Calu3 (cell line): Measurements from ENCODE around the gene HEY2. TPM values are rescaled to one million over a fixed set of nuclear protein-coding genes. Genes with fewer than 3 reads are reported as not detected.
"Not testable (repeated sequence)": the region's sequence is repeated elsewhere in the genome, so short reads cannot be mapped to it uniquely, and the experiment has no call there.

ENCODE experiments used
- BruUV-seq: library from RNA; stranded (reverse); fragments of 400-500 nt; replicated peaks from 2 replicates; lab custom pipeline; 2021; lab: Mats Ljungman, UMichigan
- CTCF ChIA-PET: fragments of 300-600 bp; sonication (Branson Sonifier 250); formaldehyde crosslinking; loops from one replicate; lab custom pipeline; 2022; ENCODE audit warnings: antibody characterized with exemption; lab: Charles Lee
- DNase-seq: peaks from one replicate; pipeline ENCODE4 v3.0.0; 2022
- H3K27ac Mint-ChIP-seq: one replicate; pipeline ENCODE4 v1.8.0; 2022; ENCODE audit warnings: mixed read lengths; ENCODE audit not compliant: unreplicated experiment
- H3K27me3 Mint-ChIP-seq: one replicate; pipeline ENCODE4 v1.8.0; 2022; ENCODE audit warnings: mixed read lengths; ENCODE audit not compliant: unreplicated experiment
- H3K36me3 Mint-ChIP-seq: one replicate; pipeline ENCODE4 v1.8.0; 2022; ENCODE audit warnings: mild to moderate bottlenecking, moderate library complexity, mixed read lengths; ENCODE audit not compliant: insufficient read depth, unreplicated experiment
- H3K4me1 Mint-ChIP-seq: one replicate; pipeline ENCODE4 v1.8.0; 2022; ENCODE audit warnings: mild to moderate bottlenecking, low read depth, mixed read lengths; ENCODE audit not compliant: unreplicated experiment
- H3K4me3 Mint-ChIP-seq: one replicate; pipeline ENCODE4 v1.8.0; 2022; ENCODE audit warnings: mild to moderate bottlenecking, low read depth, moderate library complexity, mixed read lengths; ENCODE audit not compliant: unreplicated experiment
- H3K9me3 Mint-ChIP-seq: one replicate; pipeline ENCODE4 v1.8.0; 2022; ENCODE audit warnings: low read depth, mixed read lengths; ENCODE audit not compliant: unreplicated experiment
- intact Hi-C: fragments of 100-400 bp; cut with micrococcal nuclease; formaldehyde crosslinking; loops from one replicate; pipeline ENCODE4 v1.10.0; 2022; ENCODE audit not compliant: unreplicated experiment
- total RNA-seq: library from RNA; stranded (reverse); gene quantifications from 2 replicates; pipeline ENCODE4 v1.2.3, GENCODE V29; 2022
- TF ChIP-seq, protein P1 (sequence below): fragments of 200-600 bp; IDR thresholded peaks from one replicate; pipeline ENCODE4 v1.8.0; 2022; ENCODE audit warnings: antibody characterized with exemption; ENCODE audit not compliant: unreplicated experiment

Gene HEY2
- total RNA-seq, 1 experiment from 2014 or later = 0.47 TPM

DNA sequence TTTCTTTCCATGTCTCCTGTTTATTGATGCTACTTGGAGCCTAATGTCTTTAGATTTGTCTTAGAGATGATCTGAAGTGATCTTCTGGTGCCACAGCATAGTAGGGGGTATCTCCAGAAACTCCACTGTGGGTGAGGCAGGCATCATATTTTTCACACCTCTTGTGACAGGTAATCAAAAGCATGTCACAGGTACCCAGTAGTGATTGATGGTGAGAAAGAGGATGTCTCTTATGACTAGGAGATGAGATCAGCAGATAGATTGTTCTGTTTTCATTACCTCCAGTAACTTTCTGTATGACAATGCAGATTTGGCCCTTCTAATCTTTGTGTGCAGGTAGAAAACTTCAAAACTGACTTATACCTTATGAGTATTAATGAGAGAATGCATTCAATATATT is 54.8 kb downstream of the HEY2 start:
- peaks cover 7% of the 10 kb centered on the region for H3K36me3 Mint-ChIP-seq
- TF ChIP-seq, protein P1, sequence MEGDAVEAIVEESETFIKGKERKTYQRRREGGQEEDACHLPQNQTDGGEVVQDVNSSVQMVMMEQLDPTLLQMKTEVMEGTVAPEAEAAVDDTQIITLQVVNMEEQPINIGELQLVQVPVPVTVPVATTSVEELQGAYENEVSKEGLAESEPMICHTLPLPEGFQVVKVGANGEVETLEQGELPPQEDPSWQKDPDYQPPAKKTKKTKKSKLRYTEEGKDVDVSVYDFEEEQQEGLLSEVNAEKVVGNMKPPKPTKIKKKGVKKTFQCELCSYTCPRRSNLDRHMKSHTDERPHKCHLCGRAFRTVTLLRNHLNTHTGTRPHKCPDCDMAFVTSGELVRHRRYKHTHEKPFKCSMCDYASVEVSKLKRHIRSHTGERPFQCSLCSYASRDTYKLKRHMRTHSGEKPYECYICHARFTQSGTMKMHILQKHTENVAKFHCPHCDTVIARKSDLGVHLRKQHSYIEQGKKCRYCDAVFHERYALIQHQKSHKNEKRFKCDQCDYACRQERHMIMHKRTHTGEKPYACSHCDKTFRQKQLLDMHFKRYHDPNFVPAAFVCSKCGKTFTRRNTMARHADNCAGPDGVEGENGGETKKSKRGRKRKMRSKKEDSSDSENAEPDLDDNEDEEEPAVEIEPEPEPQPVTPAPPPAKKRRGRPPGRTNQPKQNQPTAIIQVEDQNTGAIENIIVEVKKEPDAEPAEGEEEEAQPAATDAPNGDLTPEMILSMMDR = no peak
- H3K4me3 Mint-ChIP-seq = no peak overlapping the region
- no peaks in the 10 kb centered on the region for H3K27me3 Mint-ChIP-seq
- BruUV-seq = no TSS peak
- intact Hi-C loops = no loop called here
- no peak for DNase-seq
- H3K27ac Mint-ChIP-seq = no peak overlapping the region
- CTCF ChIA-PET = no interaction called here
- H3K9me3 Mint-ChIP-seq = no peaks in the 10 kb centered on the region
- peaks cover 8% of the 10 kb centered on the region for H3K4me1 Mint-ChIP-seq

DNA sequence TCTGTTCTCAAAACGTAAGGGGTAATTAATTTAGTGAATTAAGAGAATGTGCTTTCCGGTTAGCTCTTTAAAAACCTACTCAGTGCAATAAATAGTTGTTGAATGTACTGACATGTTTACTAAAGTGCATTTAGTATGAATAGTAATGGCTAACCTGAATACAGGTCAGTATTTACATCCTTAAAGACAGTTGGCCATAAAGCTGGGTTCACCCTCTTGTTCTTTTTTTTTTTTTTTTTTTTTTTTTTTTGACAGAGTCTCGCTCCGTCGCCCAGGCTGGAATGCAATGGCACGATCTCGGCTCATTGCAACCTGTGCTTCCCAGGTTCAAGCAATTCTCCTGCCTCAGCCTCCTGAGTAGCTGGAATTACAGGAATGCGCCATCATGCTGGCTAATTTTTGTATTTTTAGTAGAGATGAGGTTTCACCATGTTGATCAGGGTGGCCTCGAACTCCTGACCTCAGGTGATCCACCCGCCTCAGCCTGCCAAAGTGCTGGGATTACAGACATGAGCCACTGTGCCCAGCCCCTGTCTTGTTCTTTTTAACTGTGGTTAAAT is 55.5 kb downstream of the HEY2 start:
- H3K4me1 Mint-ChIP-seq, H3K36me3 Mint-ChIP-seq, H3K4me3 Mint-ChIP-seq, H3K27ac Mint-ChIP-seq, DNase-seq, H3K9me3 Mint-ChIP-seq, H3K27me3 Mint-ChIP-seq, CTCF ChIA-PET, intact Hi-C loops, BruUV-seq: not testable (repeated sequence)

DNA sequence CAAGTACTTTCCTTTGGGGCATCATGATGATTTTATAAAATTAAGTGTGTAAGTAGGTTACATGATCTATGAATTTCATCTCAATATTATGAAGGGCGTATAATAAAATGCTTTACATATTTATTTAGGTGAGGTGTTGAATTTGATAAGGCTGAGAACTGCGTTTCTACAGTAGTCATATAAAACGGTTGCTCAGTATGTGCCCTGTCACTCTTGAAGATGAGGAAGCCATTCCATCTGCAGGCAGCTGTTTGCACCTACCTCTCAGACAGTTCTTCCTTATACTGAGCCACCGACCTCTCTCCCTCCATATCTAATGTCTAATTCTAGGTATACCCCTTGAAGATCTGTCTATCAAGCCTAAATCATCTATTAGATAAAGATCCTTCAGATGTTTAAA is 57.4 kb downstream of the HEY2 start:
- H3K27me3 Mint-ChIP-seq = no peaks in the 10 kb centered on the region
- BruUV-seq = no TSS peak
- H3K4me1 Mint-ChIP-seq = peaks cover 6% of the 10 kb centered on the region
- TF ChIP-seq, protein P1 = no peak
- H3K36me3 Mint-ChIP-seq = peaks cover 8% of the 10 kb centered on the region
- no peak for DNase-seq
- intact Hi-C loops = no loop called here
- H3K9me3 Mint-ChIP-seq = no peaks in the 10 kb centered on the region
- H3K4me3 Mint-ChIP-seq = no peak overlapping the region
- CTCF ChIA-PET = no interaction called here
- H3K27ac Mint-ChIP-seq = no peak overlapping the region

DNA sequence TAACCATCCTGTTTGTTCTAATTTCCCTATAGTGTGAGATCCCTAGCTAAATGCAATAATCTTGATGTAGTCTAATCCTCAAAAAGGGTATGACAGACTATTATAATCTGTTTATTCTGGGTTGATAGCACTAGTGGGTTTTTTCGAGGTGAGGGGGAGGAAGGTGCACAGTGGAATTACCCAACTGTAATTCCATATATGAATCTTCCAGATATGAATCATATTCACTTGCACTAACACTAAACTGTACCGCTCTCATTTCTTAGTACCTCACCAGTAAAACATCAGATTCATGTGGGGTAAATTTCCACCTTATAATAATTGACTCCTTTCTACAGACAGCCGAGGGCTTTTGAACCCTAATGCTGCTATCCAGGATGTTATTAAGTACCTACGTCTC is 57.9 kb downstream of the HEY2 start:
- TF ChIP-seq, protein P1 = no peak
- Mint-ChIP-seq H3K36me3 (peaks cover 9% of the 10 kb centered on the region), H3K9me3 (no peaks in the 10 kb centered on the region), H3K27ac (no peak overlapping the region), H3K4me3 (no peak overlapping the region), H3K4me1 (peaks cover 11% of the 10 kb centered on the region), H3K27me3 (no peaks in the 10 kb centered on the region)
- intact Hi-C loops = no loop called here
- DNase-seq = no peak
- BruUV-seq = no TSS peak
- CTCF ChIA-PET = interaction anchor here (0.7 kb wide), 1 partner anchor 16 kb away, joined by 3 read pairs; no protein-coding TSS in a partner anchor

DNA sequence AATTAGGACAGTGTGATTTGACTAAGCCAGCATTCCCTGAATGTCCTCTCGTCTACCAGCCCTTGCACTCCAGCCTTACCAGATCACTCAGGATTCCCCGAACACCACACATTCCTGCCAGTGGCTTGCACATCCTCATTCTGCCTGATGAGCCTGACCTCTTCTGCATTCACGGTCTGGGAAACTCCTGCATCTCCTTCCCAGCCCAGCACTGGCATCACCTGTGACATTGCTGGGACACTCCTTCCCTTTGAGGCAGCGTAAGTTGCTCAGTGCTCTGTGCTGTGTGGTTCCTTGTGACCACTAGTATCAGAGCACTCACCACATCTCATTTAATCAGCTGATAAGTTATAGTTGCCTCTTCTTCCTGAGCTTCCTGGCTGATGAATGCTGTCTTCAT is 58.6 kb downstream of the HEY2 start:
- intact Hi-C loops = no loop called here
- CTCF ChIA-PET = no interaction called here
- no peak overlapping the region for H3K4me3 Mint-ChIP-seq
- no peak overlapping the region for H3K27ac Mint-ChIP-seq
- peaks cover 8% of the 10 kb centered on the region for H3K36me3 Mint-ChIP-seq
- no peaks in the 10 kb centered on the region for H3K27me3 Mint-ChIP-seq
- H3K9me3 Mint-ChIP-seq = no peaks in the 10 kb centered on the region
- no TSS peak for BruUV-seq
- no peak for DNase-seq
- TF ChIP-seq, protein P1 = no peak
- H3K4me1 Mint-ChIP-seq = peaks cover 15% of the 10 kb centered on the region
